ENCODE results near the gene DDX20. TPM values are rescaled to one million over a fixed set of nuclear protein-coding genes. Genes with fewer than 3 reads are reported as not detected.

DDX20 gene
- total and polyA plus RNA-seq, 2 of the 8 experiments (the other 6 are each of a cell fraction or from before 2014, with no cell fraction given): 7.5 to 24.7 TPM

- DNase-seq (ENCODE audit: low read depth in 1 of 2, low spot score in 2 of 2) (peak in 1 of 2 experiments; percentile 46), FAIRE-seq (no peak)
- Histone ChIP-seq H3K27me3 (replicated peaks in 1 of 4; ENCODE audit: control insufficient read depth in 3 of 4, extremely low read depth in 1 of 4, insufficient read depth in 3 of 4, low read length in 3 of 4) (no peaks in the 10 kb centered on the region; a peak in 1 of 7 replicates), H3K9me3 (ENCODE audit: insufficient read depth in 2 of 2, low read depth in 1 of 2, low read length in 1 of 2) (no peaks in the 10 kb centered on the region), H3K4me2 (ENCODE audit: insufficient read depth in 1 of 2, low read depth in 2 of 2, low read length in 2 of 2) (no peak overlapping the region), H3K79me2 (ENCODE audit: control insufficient read depth in 1 of 2, insufficient read depth in 2 of 2, low read length in 2 of 2) (peaks cover 0 to 34% of the 10 kb centered on the region in 2 experiments; a peak in 2 of 4 replicates), H2BK12ac (ENCODE audit: low read depth, low read length) (no peak overlapping the region), H4K5ac (ENCODE audit: insufficient read length, low read depth, low read length) (no peak overlapping the region), H2BK120ac (replicated peaks; ENCODE audit: low read depth, low read length) (no peak overlapping the region), H3K9ac (replicated peaks in 1 of 4; ENCODE audit: extremely low read depth in 1 of 4, low read depth in 3 of 4, low read length in 3 of 4) (no peak overlapping the region; a peak in 1 of 7 replicates), H3K23me2 (ENCODE audit: low read depth, low read length) (no peaks in the 10 kb centered on the region; the same call in 1 of the 2 replicates), H2AFZ (ENCODE audit: low read length) (no peak overlapping the region), H3K36me3 (ENCODE audit: control insufficient read depth in 2 of 4, insufficient read depth in 4 of 4, low read length in 3 of 4) (peaks cover 0 to 5% (median 2%) of the 10 kb centered on the region in 4 experiments; a peak in 4 of 8 replicates), H2BK20ac (ENCODE audit: low read length) (no peak overlapping the region), H3K79me1 (ENCODE audit: low read depth, low read length) (peaks cover 16% of the 10 kb centered on the region), H2AK5ac (ENCODE audit: low read depth, low read length) (no peak overlapping the region), H3K18ac (ENCODE audit: extremely low read depth, low read length) (no peak overlapping the region), H2BK15ac (ENCODE audit: low read length) (no peak overlapping the region), H3K14ac (ENCODE audit: insufficient read length) (no peak overlapping the region), H2BK5ac (ENCODE audit: low read depth, low read length) (no peak overlapping the region; the same call in 1 of the 2 replicates), H3K4ac (replicated peaks; ENCODE audit: insufficient read length, low read depth, low read length) (no peak overlapping the region), H3K23ac (ENCODE audit: insufficient read length) (no peak overlapping the region), H3K4me1 (replicated peaks in 1 of 4; ENCODE audit: control insufficient read depth in 3 of 4, insufficient read depth in 4 of 4, low read length in 3 of 4) (peaks cover 0 to 20% (median 8%) of the 10 kb centered on the region in 4 experiments; a peak in 5 of 7 replicates), H4K20me1 (replicated peaks in 1 of 2; ENCODE audit: control insufficient read depth in 1 of 2, insufficient read depth in 2 of 2, low read length in 2 of 2) (peaks cover 3% of the 10 kb centered on the region in 2 experiments), H3K56ac (replicated peaks; ENCODE audit: insufficient read length, low read depth, low read length) (no peak overlapping the region), H3K4me3 (ENCODE audit: extremely low read depth in 1 of 4, insufficient read depth in 2 of 4, low read depth in 3 of 4, low read length in 4 of 4) (no peak overlapping the region), H4K8ac (ENCODE audit: extremely low read depth, insufficient read depth, low read length) (no peak overlapping the region), H3K27ac (ENCODE audit: low read depth, low read length) (no peak overlapping the region), H4K91ac (replicated peaks; ENCODE audit: insufficient read length, low read length) (no peak overlapping the region)
- ChIA-PET CTCF (ENCODE audit: partially characterized antibody) (interaction anchor here (2.1 to 42.0 kb wide), 3 partner anchors 0 to 40 kb away, joined by 7 to 1070 read pairs (median 1070); partner anchors contain the start of genes DDX20 and INKA2), POLR2A (ENCODE audit: partially characterized antibody) (interaction anchor here (18.0 to 19.0 kb wide), 2 partner anchors 8 kb away, joined by 343 read pairs; partner anchors contain the start of gene INKA2)
- WGBS, 2 experiments (ENCODE audit: extremely low coverage in 1 of 2, insufficient coverage in 1 of 2, insufficient read length in 1 of 2, insufficient replicate concordance in 2 of 2, low coverage in 1 of 2, low lambda C conversion rate in 2 of 2, missing lambda C conversion rate in 1 of 2): 80% methylated on average over 8 of the region's 8 CpGs; no CpG with 5 or more reads in 1 of the 2 experiments
- TF ChIP-seq RBBP5 (IDR thresholded peaks at IDR 0.05; ENCODE audit: borderline replicate concordance, low read depth, low read length) (no peak), SP1 (IDR thresholded peaks at IDR 0.05; ENCODE audit: low read depth, low read length) (no peak), RXRA (IDR thresholded peaks at IDR 0.05; ENCODE audit: insufficient read depth, low read depth, low read length) (no peak), ZNF274 (IDR thresholded peaks at IDR 0.05; ENCODE audit: borderline replicate concordance, extremely low read depth, low read length) (no peak), KDM4A (IDR thresholded peaks at IDR 0.05; ENCODE audit: low read depth, low read length, severe bottlenecking) (no peak), EGR1 (IDR thresholded peaks at IDR 0.05; ENCODE audit: borderline replicate concordance, low read depth, low read length) (no peak), TCF12 (IDR thresholded peaks at IDR 0.05; ENCODE audit: low read depth, low read length) (no peak), HDAC6 (IDR thresholded peaks at IDR 0.05; ENCODE audit: low read depth, low read length) (no peak), TEAD4 (IDR thresholded peaks at IDR 0.05; ENCODE audit: low read depth, low read length) (no peak), TBP (IDR thresholded peaks at IDR 0.05; ENCODE audit: low read depth, low read length) (no peak), CHD2 (IDR thresholded peaks at IDR 0.05; ENCODE audit: low read length) (no peak), CHD1 (IDR thresholded peaks at IDR 0.05; ENCODE audit: low read depth, low read length) (no peak)
Observed at GRCh38 chr1:111729271-111729921, 26.3 kb upstream of the DDX20 start.
